Measurements from ENCODE around the gene SYT10. TPM values are rescaled to one million over a fixed set of nuclear protein-coding genes. Genes with fewer than 3 reads are reported as not detected.
"Not testable (repeated sequence)": the region's sequence is repeated elsewhere in the genome, so short reads cannot be mapped to it uniquely, and the experiment has no call there.

SYT10 gene
- total RNA-seq, 4 donors from 2014 or later = 0.16 to 1.9 (median 0.65) TPM

GRCh38 chr12:33432992-33433391 lies 6.6 kb downstream of the SYT10 start:
- no peak for TF ChIP-seq EP300 (IDR thresholded peaks at IDR 0.05)
- no peak for TF ChIP-seq POLR2AphosphoS5 (IDR thresholded peaks at IDR 0.05)
- TF ChIP-seq CTCF (IDR thresholded peaks at IDR 0.05) = no peak
- TF ChIP-seq POLR2A (IDR thresholded peaks at IDR 0.05) = no peak
- no peaks in the 10 kb centered on the region for H3K9me3 ChIP-seq

GRCh38 chr12:33431648-33432047 lies 8.0 kb downstream of the SYT10 start:
- 100% methylated on average over 1 of the region's 1 CpG for WGBS, 2 donors (ENCODE audit: low coverage in 1 of 2)
- Histone ChIP-seq H3K27me3 (peaks cover 4% of the 10 kb centered on the region), H3K36me3 (no peaks in the 10 kb centered on the region), H3K27ac (no peak overlapping the region), H3K4me3 (no peak overlapping the region), H3K9me3 (no peaks in the 10 kb centered on the region), H3K4me1 (no peaks in the 10 kb centered on the region)
- no peak for ATAC-seq
- TF ChIP-seq EP300 (IDR thresholded peaks at IDR 0.05) (no peak), POLR2A (IDR thresholded peaks at IDR 0.05) (no peak), CTCF (IDR thresholded peaks at IDR 0.05) (no peak), POLR2AphosphoS5 (IDR thresholded peaks at IDR 0.05) (no peak)

More at GRCh38 chr12:33432992-33433391, 6.6 kb downstream of the SYT10 start:
- H3K27me3 ChIP-seq = peaks cover 16% of the 10 kb centered on the region
- H3K36me3 ChIP-seq = no peaks in the 10 kb centered on the region
- H3K4me3 ChIP-seq = no peak overlapping the region
- H3K27ac ChIP-seq = no peak overlapping the region
- H3K4me1 ChIP-seq = no peaks in the 10 kb centered on the region
- ATAC-seq = no peak

DNA sequence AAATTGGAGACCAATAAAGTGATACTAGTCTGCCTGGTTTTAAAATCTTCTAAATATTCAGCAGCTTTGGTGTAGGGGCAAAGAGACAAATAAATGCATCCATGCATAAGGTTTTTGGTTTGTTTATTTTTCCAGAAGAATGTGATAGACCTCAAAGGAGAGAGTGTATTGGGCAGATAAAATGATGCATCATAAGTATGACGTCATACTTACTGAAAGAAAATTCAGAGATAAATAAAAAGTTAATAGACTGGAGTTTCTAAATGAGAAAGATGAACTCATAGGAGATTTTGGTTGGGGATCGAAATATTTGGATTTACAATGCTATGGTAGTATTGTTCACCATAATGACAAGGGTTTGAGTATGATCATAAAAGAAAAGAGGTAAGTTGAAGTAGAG lies 10.2 kb downstream of the SYT10 start:
- no peak overlapping the region for H3K4me3 ChIP-seq
- WGBS, 2 donors (ENCODE audit: low coverage in 1 of 2) = 79 to 95% methylated on average over 2 of the region's 2 CpGs
- no peaks in the 10 kb centered on the region for H3K4me1 ChIP-seq
- no peak for ATAC-seq
- no peaks in the 10 kb centered on the region for H3K27me3 ChIP-seq
- H3K36me3 ChIP-seq = no peaks in the 10 kb centered on the region
- no peaks in the 10 kb centered on the region for H3K9me3 ChIP-seq
- TF ChIP-seq POLR2AphosphoS5 (IDR thresholded peaks at IDR 0.05) = no peak
- TF ChIP-seq POLR2A (IDR thresholded peaks at IDR 0.05) = no peak
- TF ChIP-seq CTCF (IDR thresholded peaks at IDR 0.05) = no peak
- TF ChIP-seq EP300 (IDR thresholded peaks at IDR 0.05) = no peak
- H3K27ac ChIP-seq = no peak overlapping the region

GRCh38 chr12:33427071-33427470 lies 12.5 kb downstream of the SYT10 start:
- TF ChIP-seq POLR2AphosphoS5 (IDR thresholded peaks at IDR 0.05) = no peak
- no peak for TF ChIP-seq CTCF (IDR thresholded peaks at IDR 0.05)
- TF ChIP-seq POLR2A (IDR thresholded peaks at IDR 0.05) = no peak
- TF ChIP-seq EP300 (IDR thresholded peaks at IDR 0.05) = no peak
- Histone ChIP-seq H3K36me3 (no peaks in the 10 kb centered on the region), H3K27ac (no peak overlapping the region), H3K4me1 (no peaks in the 10 kb centered on the region), H3K9me3 (no peaks in the 10 kb centered on the region), H3K4me3 (no peak overlapping the region), H3K27me3 (no peaks in the 10 kb centered on the region)
- ATAC-seq = no peak
- 33 to 88% methylated on average over 1 to 2 of the region's 2 CpGs for WGBS, 2 donors (ENCODE audit: low coverage in 1 of 2)

DNA sequence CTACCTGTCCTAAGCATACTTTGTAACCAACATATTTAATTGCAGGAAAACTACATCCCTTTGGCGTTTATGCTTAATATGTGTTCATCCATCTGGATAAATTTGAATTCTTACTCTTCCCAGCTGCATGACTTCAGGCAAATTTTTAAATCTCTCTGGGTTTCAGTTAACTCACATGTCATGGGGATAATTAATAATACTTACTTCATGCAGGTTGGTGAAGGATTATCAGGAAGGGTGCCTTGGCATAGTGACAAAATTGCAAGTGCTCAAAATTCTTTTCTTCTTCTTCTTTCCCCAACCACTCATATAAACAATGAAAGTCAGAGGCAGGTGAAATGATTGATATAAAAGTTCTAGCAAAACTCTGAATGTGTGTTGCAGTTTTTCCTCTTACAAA lies 15.9 kb downstream of the SYT10 start:
- TF ChIP-seq POLR2AphosphoS5 (IDR thresholded peaks at IDR 0.05) (no peak), CTCF (IDR thresholded peaks at IDR 0.05) (no peak), POLR2A (IDR thresholded peaks at IDR 0.05) (no peak), EP300 (IDR thresholded peaks at IDR 0.05) (no peak)
- no peaks in the 10 kb centered on the region for H3K27me3 ChIP-seq
- no peaks in the 10 kb centered on the region for H3K36me3 ChIP-seq
- no peak overlapping the region for H3K27ac ChIP-seq
- no peaks in the 10 kb centered on the region for H3K9me3 ChIP-seq
- 32 to 65% methylated on average over 1 of the region's 1 CpG for WGBS, 2 donors (ENCODE audit: low coverage in 1 of 2)
- no peak overlapping the region for H3K4me3 ChIP-seq
- no peak for ATAC-seq
- H3K4me1 ChIP-seq = no peaks in the 10 kb centered on the region

GRCh38 chr12:33412410-33412809 lies 27.2 kb downstream of the SYT10 start:
- ATAC-seq = not testable (repeated sequence)
- whole genome bisulfite sequencing, 2 donors (ENCODE audit: low coverage in 1 of 2) = 79 to 82% methylated on average over 5 to 6 of the region's 6 CpGs

More at GRCh38 chr12:33412410-33412809, 27.2 kb downstream of the SYT10 start:
- H3K9me3 ChIP-seq, H3K27me3 ChIP-seq, H3K27ac ChIP-seq, H3K36me3 ChIP-seq, H3K4me1 ChIP-seq, H3K4me3 ChIP-seq: not testable (repeated sequence)

Data from gastroesophageal sphincter (tissue), 4 donors.